GM23248 (cell line): ENCODE results near the gene FOXD4L4. TPM values are rescaled to one million over a fixed set of nuclear protein-coding genes. Genes with fewer than 3 reads are reported as not detected.
"Not testable (repeated sequence)": the region's sequence is repeated elsewhere in the genome, so short reads cannot be mapped to it uniquely, and the experiment has no call there.

Experiments used
- DNase-seq: peaks from one replicate; pipeline ENCODE4 v3.0.0-alpha.2; 2015
- H2AFZ ChIP-seq: fragments of 200-600 bp; sonication (generic); 2 replicates; pipeline ENCODE4 v1.6.1; 2016; ENCODE audit warnings: antibody characterized with exemption
- H3F3A ChIP-seq: fragments of 200-600 bp; sonication (generic); 2 replicates; pipeline ENCODE4 v1.6.1; 2016; ENCODE audit warnings: mild to moderate bottlenecking, antibody characterized with exemption, mixed run types; ENCODE audit not compliant: insufficient read depth
- H3K27ac ChIP-seq: fragments of 200-600 bp; sonication (generic); 2 replicates; pipeline ENCODE4 v1.5.1; 2016; ENCODE audit warnings: mild to moderate bottlenecking
- H3K27me3 ChIP-seq: fragments of 200-600 bp; sonication (generic); replicated peaks from 2 replicates; pipeline ENCODE4 v1.6.1; 2016; ENCODE audit warnings: mild to moderate bottlenecking; ENCODE audit not compliant: insufficient read depth
- H3K36me3 ChIP-seq: fragments of 200-600 bp; sonication (generic); 2 replicates; pipeline ENCODE4 v1.6.1; 2016; ENCODE audit warnings: low read depth, mild to moderate bottlenecking
- H3K4me1 ChIP-seq: fragments of 200-600 bp; sonication (generic); 2 replicates; pipeline ENCODE4 v1.6.1; 2016; ENCODE audit warnings: mild to moderate bottlenecking; ENCODE audit not compliant: insufficient read depth
- H3K4me2 ChIP-seq: fragments of 200-600 bp; sonication (generic); one replicate; pipeline ENCODE4 v1.6.1; 2016; ENCODE audit warnings: mild to moderate bottlenecking; ENCODE audit not compliant: unreplicated experiment
- H3K4me3 ChIP-seq: fragments of 200-600 bp; sonication (generic); 2 replicates; pipeline ENCODE4 v1.5.1; 2016; ENCODE audit warnings: mild to moderate bottlenecking
- H3K79me2 ChIP-seq: fragments of 200-600 bp; sonication (generic); 2 replicates; pipeline ENCODE4 v1.6.1; 2016; ENCODE audit warnings: mild to moderate bottlenecking; ENCODE audit not compliant: insufficient read depth
- H3K9ac ChIP-seq: fragments of 200-600 bp; sonication (generic); 2 replicates; pipeline ENCODE4 v1.6.1; 2016; ENCODE audit warnings: mild to moderate bottlenecking
- H3K9me2 ChIP-seq: fragments of 200-600 bp; sonication (generic); 2 replicates; pipeline ENCODE4 v1.6.1; 2016; ENCODE audit warnings: mixed run types, mild to moderate bottlenecking, moderate library complexity; ENCODE audit not compliant: insufficient read depth
- H3K9me3 ChIP-seq: fragments of 200-600 bp; sonication (generic); one replicate; pipeline ENCODE4 v1.6.1; 2017; ENCODE audit warnings: low read depth
- H4K20me1 ChIP-seq: fragments of 200-600 bp; sonication (generic); 2 replicates; pipeline ENCODE4 v1.6.0; 2016; ENCODE audit not compliant: insufficient read depth
- WGBS, 2 experiments: methylation state at CpG; one replicate each; pipeline ENCODE4 v1.1.6; 2015 to 2017; ENCODE audit warnings: low lambda C conversion rate in 2 of 2, low coverage in 1 of 2; ENCODE audit errors: missing lambda C conversion rate in 2 of 2; 5-methylcytosine and 5-hydroxymethylcytosine counted together
- in situ Hi-C: fragments of 300-500 bp; cut with MboI; formaldehyde crosslinking; loops from 2 replicates; pipeline ENCODE4 v1.15.0; 2020
- polyA plus RNA-seq: library from polyadenylated mRNA; unstranded; fragments of >200 nt; fragmentation: Nextera tagmentation; extraction: Ambion mirVana; gene quantifications from 2 replicates; pipeline ENCODE4 v1.2.1, GENCODE V29; 2016
- total RNA-seq: library from RNA; depleted of rRNA; stranded (reverse); fragments of >200 nt; shearing (Covaris generic); gene quantifications from 2 replicates; pipeline ENCODE4 v1.2.3, GENCODE V29; 2014; rRNA removed

The FOXD4L4 gene
- not detected in 2 replicates for total RNA-seq
- polyA plus RNA-seq, result not detected in 2 replicates

DNA sequence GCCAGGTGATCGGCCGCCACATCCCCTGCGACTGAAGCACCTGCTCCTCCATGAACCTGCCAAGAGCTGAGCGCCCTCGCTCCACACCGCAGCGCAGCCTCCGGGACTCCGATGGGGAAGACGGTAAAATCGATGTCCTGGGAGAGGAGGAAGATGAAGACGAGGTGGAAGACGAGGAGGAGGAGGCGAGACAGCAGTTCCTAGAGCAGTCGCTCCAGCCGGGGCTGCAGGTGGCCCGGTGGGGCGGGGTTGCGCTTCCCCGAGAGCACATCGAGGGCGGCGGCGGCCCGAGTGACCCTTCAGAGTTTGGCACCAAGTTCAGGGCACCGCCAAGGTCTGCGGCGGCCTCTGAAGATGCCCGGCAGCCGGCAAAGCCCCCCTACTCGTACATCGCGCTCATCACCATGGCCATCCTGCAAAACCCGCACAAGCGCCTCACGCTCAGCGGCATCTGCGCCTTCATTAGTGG, at the start of gene FOXD4L4:
TSS of gene FOXD4L4 (plus strand) at position 51 of the 469 bp plus-strand sequence. CDS start at position 51, 0 bp downstream.
- H3K9me2 ChIP-seq, H3K36me3 ChIP-seq, H2AFZ ChIP-seq, H3K4me2 ChIP-seq, in situ Hi-C loops, H3F3A ChIP-seq, H3K27me3 ChIP-seq, H3K4me1 ChIP-seq, H3K4me3 ChIP-seq, H3K9me3 ChIP-seq, H4K20me1 ChIP-seq, H3K9ac ChIP-seq, DNase-seq, H3K27ac ChIP-seq, H3K79me2 ChIP-seq: not testable (repeated sequence)
- WGBS, 2 experiments, result 20 to 29% methylated on average over 16 to 25 of the region's 38 CpGs

DNA sequence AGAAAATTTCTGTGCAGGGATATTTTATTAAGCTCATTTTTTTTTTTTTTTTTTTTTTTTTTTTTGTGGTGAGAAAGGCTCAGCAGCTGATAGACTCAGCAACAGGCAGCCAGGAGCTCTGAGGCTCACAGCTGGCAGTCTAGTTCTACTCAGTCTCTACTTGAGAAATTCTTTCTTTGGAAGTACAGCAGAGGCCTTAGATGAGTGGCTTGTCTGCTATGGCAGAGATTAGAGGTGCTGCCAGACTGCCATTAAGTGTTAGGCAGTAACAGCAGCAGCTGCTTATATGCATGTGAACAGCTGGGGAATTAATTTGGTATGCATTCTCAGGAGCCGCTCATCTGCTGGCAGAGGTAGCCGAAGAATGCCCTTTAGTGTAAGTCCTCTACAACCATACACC, 33.4 kb upstream of the FOXD4L4 start:
- in situ Hi-C loops, DNase-seq, H3K9me3 ChIP-seq, H3K9me2 ChIP-seq, H3K79me2 ChIP-seq, H4K20me1 ChIP-seq, H3K4me3 ChIP-seq, H3F3A ChIP-seq, H2AFZ ChIP-seq, H3K9ac ChIP-seq, H3K36me3 ChIP-seq, H3K4me2 ChIP-seq, H3K27me3 ChIP-seq, H3K4me1 ChIP-seq, H3K27ac ChIP-seq: not testable (repeated sequence)
- 100% methylated on average over 2 of the region's 2 CpGs; no CpG with 5 or more reads in 1 of the 2 experiments for WGBS, 2 experiments

DNA sequence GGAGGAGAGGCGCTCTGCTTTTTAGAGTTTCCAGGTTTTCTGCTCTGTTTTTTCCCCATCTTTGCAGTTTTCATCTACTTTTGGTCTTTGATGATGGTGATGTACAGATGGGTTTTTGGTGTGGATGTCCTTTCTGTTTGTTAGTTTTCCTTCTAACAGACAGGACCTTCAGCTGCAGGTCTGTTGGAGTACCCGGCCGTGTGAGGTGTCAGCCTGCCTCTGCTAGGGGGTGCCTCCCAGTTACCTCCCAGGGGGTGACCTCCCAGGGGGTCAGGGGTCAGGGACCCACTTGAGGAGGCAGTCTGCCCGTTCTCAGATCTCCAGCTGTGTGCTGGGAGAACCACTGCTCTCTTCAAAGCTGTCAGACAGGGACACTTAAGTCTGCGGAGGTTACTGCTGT, 22.5 kb upstream of the FOXD4L4 start:
- H3K27ac ChIP-seq, H4K20me1 ChIP-seq, H3K9ac ChIP-seq, H3K9me3 ChIP-seq, H3K27me3 ChIP-seq, H3K79me2 ChIP-seq, H3K36me3 ChIP-seq, DNase-seq, in situ Hi-C loops, H3F3A ChIP-seq, H2AFZ ChIP-seq, H3K4me3 ChIP-seq, H3K9me2 ChIP-seq, H3K4me1 ChIP-seq, H3K4me2 ChIP-seq: not testable (repeated sequence)
- WGBS, 2 experiments, result 81 to 84% methylated on average over 3 to 5 of the region's 5 CpGs

DNA sequence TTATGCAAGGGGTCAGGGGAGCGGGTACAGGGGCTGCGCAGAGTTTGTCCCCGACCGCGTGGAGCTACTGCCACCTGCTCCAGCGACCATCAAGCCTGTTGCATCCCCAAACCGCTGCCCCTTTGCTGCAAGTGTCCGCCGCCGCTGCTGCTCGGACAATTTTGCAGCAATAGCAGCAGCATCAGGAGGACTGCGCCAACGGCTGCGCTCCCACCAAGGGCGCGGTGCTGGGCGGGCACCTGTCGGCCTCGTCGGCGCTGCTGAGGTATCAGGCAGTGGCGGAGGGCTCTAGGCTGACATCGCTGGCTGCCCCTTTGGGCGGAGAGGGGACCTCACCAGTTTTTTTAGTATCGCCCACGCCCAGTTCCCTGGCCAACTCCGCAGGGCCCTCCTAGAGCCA, 1.2 kb downstream of the FOXD4L4 start:
- WGBS, 2 experiments, result 39% methylated on average over 4 of the region's 27 CpGs; no CpG with 5 or more reads in 1 of the 2 experiments

More for the DNA sequence above, 1.2 kb downstream of the FOXD4L4 start:
- H3F3A ChIP-seq, H3K9me2 ChIP-seq, H3K27me3 ChIP-seq, H3K27ac ChIP-seq, H3K4me1 ChIP-seq, H4K20me1 ChIP-seq, H3K36me3 ChIP-seq, H3K79me2 ChIP-seq, H3K4me3 ChIP-seq, H2AFZ ChIP-seq, in situ Hi-C loops, H3K9me3 ChIP-seq, H3K4me2 ChIP-seq, H3K9ac ChIP-seq, DNase-seq: not testable (repeated sequence)

Other genes with a start within 250 kb of the FOXD4L4 start
- 20.5 and 34.4 TPM in 2 replicates for gene ZNG1E, start 61.2 kb upstream of the FOXD4L4 start, total RNA-seq
- gene ZNG1E, start 61.2 kb upstream of the FOXD4L4 start, polyA plus RNA-seq, result 50.4 and 66.6 TPM in 2 replicates